ENCODE data around the gene NECAB3. TPM values are rescaled to one million over a fixed set of nuclear protein-coding genes. Genes with fewer than 3 reads are reported as not detected.

Gene NECAB3
- polyA plus RNA-seq, 1 donor, result 13.3 TPM

GRCh38 chr20:33612001-33612400 lies 62.2 kb downstream of the NECAB3 start:
- no peak for DNase-seq

- DNase-seq, result no peak
Observed at GRCh38 chr20:33611106-33611505, 63.1 kb downstream of the NECAB3 start.

GRCh38 chr20:33609504-33609903 lies 64.7 kb downstream of the NECAB3 start:
- no peak for DNase-seq

Other genes with a start within 250 kb of the NECAB3 start
- gene SNTA1, start 230.7 kb downstream of the NECAB3 start, polyA plus RNA-seq (ENCODE audit: insufficient read length), result 9.1 TPM
- gene CBFA2T2, start 184.3 kb downstream of the NECAB3 start, polyA plus RNA-seq (ENCODE audit: insufficient read length), result 36.9 TPM
- gene C20orf144, start 12.1 kb downstream of the NECAB3 start, polyA plus RNA-seq (ENCODE audit: insufficient read length), result 0.33 TPM
- 0.32 TPM for gene ACTL10, start 7.5 kb downstream of the NECAB3 start, polyA plus RNA-seq (ENCODE audit: insufficient read length)
- gene E2F1, start 12.0 kb upstream of the NECAB3 start, polyA plus RNA-seq (ENCODE audit: insufficient read length), result 14.7 TPM
- gene PXMP4, start 45.9 kb upstream of the NECAB3 start, polyA plus RNA-seq (ENCODE audit: insufficient read length), result 8.4 TPM
- 3.0 TPM for gene ZNF341, start 57.6 kb upstream of the NECAB3 start, polyA plus RNA-seq (ENCODE audit: insufficient read length)
- gene CHMP4B, start 136.9 kb upstream of the NECAB3 start, polyA plus RNA-seq (ENCODE audit: insufficient read length), result 93.7 TPM